GM12892 (cell line): ENCODE data around the gene SARM1.

Experiments used
- POLR2A ChIP-seq: IDR thresholded peaks from 2 replicates; pipeline ENCODE4 v1.6.1; 2011; ENCODE audit warnings: low read depth, low read length, control low read depth
- POLR2AphosphoS5 ChIP-seq: IDR thresholded peaks from 2 replicates; pipeline ENCODE4 v1.6.1; 2011; ENCODE audit warnings: low read depth, low read length, control low read depth
- TAF1 ChIP-seq: IDR thresholded peaks from 2 replicates; pipeline ENCODE4 v1.6.1; 2011; ENCODE audit warnings: low read depth, mild to moderate bottlenecking, control low read depth, low read length, borderline replicate concordance

GRCh38 chr17:28397275-28397674, 25.8 kb downstream of the SARM1 start:
- TF ChIP-seq POLR2A (no peak), POLR2AphosphoS5 (no peak), TAF1 (no peak)
